ENCODE results near the gene LINGO3.

LINGO3 gene

GRCh38 chr19:2270423-2271233 is 37.3 kb downstream of the LINGO3 start:
- peak overlapping the region; percentile 97 for H3K4me3 ChIP-seq (ENCODE audit: low read depth, low read length)
- no peak for TF ChIP-seq CTCF (IDR thresholded peaks at IDR 0.05; ENCODE audit: low read depth, low read length)

- peak overlapping the region; percentile 97 for H3K4me3 ChIP-seq (ENCODE audit: low read depth, low read length)
- TF ChIP-seq CTCF (IDR thresholded peaks at IDR 0.05; ENCODE audit: low read depth, low read length), result no peak
Observed at GRCh38 chr19:2270157-2270422, 37.9 kb downstream of the LINGO3 start.

DNA sequence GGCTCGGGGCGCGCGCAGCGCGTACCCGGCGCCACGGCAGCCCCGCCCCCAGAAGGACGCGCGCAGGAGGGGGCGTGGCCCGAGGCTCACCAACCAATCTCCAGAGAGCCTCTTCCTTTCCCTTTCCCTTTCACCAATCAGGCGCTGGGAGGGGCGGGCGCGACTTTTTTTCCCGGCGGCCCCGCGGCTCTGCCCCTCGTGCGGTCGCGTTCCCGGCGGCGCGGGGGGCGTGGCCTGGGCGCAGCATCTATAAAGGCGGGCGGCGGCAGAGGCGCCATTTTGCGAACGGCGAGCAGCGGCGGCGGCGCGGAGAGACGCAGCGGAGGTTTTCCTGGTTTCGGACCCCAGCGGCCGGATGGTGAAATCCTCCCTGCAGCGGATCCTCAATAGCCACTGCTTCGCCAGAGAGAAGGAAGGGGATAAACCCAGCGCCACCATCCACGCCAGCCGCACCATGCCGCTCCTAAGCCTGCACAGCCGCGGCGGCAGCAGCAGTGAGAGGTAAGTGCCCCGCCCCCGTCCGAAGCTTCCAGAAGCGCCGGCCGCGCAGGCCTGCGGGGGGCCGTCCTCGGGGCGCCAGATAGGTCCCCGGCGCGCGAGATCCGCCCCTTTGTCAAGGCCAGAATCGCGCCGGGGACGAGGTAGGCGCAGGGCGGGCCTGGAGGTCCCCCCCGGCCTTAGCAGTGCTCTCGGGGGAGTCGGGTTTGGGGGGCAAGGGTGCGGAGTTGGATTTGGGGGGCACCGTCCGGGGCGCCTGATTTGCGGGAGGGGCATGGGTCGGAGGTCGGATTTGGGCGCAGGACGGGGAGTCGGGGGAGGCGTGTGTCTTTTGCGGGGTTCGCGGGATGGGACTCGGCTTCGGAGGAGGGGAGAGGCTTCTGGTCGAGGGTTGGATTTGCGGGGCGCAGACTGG is 38.5 kb downstream of the LINGO3 start:
- no peak for TF ChIP-seq CTCF (IDR thresholded peaks at IDR 0.05; ENCODE audit: low read depth, low read length)
- peak overlapping the region; percentile 97 for H3K4me3 ChIP-seq (ENCODE audit: low read depth, low read length)

GRCh38 chr19:2268861-2269243 is 39.1 kb downstream of the LINGO3 start:
- no peak for TF ChIP-seq CTCF (IDR thresholded peaks at IDR 0.05; ENCODE audit: low read depth, low read length)
- peak overlapping the region; percentile 97 for H3K4me3 ChIP-seq (ENCODE audit: low read depth, low read length)

DNA sequence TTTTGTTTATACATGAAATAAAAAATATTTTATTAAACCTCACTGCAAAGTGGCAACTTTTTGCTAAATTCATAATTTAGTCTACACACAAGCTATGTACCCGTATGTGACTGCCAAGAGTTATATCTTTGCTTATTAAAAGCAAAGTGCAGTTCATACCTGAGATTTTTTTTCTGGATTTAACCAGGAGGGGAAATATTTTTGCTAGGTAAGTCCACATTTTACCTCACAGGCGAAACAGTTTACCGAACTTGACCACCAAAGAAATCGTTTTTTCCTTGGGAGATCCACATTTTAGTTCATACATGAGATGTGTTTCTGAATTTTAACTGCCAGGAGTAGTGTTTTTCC is 39.5 kb downstream of the LINGO3 start:
- TF ChIP-seq CTCF (IDR thresholded peaks at IDR 0.05; ENCODE audit: low read depth, low read length), result no peak
- H3K4me3 ChIP-seq (ENCODE audit: low read depth, low read length), result peak overlapping the region; percentile 97

DNA sequence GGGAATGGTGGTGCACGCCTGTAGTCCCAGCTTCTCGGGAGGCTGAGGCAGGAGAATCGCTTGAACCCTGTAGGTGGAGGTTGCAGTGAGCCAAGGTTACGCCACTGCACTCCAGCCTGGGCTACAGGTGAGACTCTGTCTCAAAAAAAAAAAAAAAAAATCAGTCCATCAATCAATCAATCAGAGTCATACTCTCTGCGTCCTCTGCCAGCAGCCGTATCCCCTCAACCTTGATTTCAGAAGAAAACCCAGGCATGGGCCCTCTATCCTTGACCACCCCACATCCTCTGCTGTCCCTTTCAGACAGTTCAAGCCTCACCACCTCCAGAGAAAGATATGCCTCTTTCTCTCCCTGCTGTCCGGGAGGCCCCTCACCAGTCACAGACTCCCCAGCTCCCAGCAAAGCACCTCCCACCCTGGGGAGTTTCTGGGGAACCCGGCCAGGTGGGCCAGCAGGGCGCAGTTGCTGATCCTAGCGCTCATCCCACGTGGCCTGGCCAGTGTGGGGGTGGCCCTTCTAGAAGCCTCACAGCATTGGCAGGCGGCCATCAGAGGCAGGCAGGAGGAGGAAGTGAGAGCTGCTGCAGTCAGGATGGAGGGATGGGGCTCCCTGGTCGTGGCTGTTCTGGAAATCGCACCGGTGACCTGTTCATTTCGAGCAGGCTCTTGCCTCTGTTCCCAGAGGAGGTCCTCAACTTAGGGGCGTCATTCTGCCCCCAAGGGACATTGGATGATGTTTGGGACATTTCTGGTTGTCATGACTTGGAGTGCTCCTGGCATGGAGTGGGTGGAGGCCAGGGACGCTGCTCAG is 41.6 kb downstream of the LINGO3 start:
- TF ChIP-seq CTCF (IDR thresholded peaks at IDR 0.05; ENCODE audit: low read depth, low read length), result no peak
- H3K4me3 ChIP-seq (ENCODE audit: low read depth, low read length), result no peak overlapping the region
